ENCODE data around the gene SCAF1.

Gene SCAF1

GRCh38 chr19:49641688-49642491, at the start of gene SCAF1:
TSS of gene SCAF1 (plus strand) at chr19:49642209. CDS start at chr19:49645027, 2,818 bp downstream.
- peak; percentile 100 for DNase-seq

GRCh38 chr19:49592486-49593232, 49.4 kb upstream of the SCAF1 start:
- DNase-seq = peak; percentile 65

- peak; percentile 97 for DNase-seq
Measured at GRCh38 chr19:49593233-49594113, 48.5 kb upstream of the SCAF1 start.

GRCh38 chr19:49594157-49594992, 47.6 kb upstream of the SCAF1 start:
- DNase-seq = no peak

GRCh38 chr19:49594993-49595818, 46.8 kb upstream of the SCAF1 start:
- no peak for DNase-seq

- no peak for DNase-seq
Measured at GRCh38 chr19:49595819-49596404, 46.1 kb upstream of the SCAF1 start.

GRCh38 chr19:49596407-49596806, 45.6 kb upstream of the SCAF1 start:
- no peak for DNase-seq

- DNase-seq = no peak
Measured at GRCh38 chr19:49596954-49597702, 44.9 kb upstream of the SCAF1 start.

- no peak for DNase-seq
Measured at GRCh38 chr19:49597703-49597974, 44.4 kb upstream of the SCAF1 start.

- DNase-seq = no peak
Measured at GRCh38 chr19:49599378-49600295, 42.4 kb upstream of the SCAF1 start.

GRCh38 chr19:49601482-49602038, 40.4 kb upstream of the SCAF1 start:
- DNase-seq = no peak

GRCh38 chr19:49602806-49603205, 39.2 kb upstream of the SCAF1 start:
- no peak for DNase-seq

- no peak for DNase-seq
Measured at GRCh38 chr19:49605605-49606004, 36.4 kb upstream of the SCAF1 start.

- no peak for DNase-seq
Measured at GRCh38 chr19:49609499-49610092, 32.4 kb upstream of the SCAF1 start.

GRCh38 chr19:49613374-49613773, 28.6 kb upstream of the SCAF1 start:
- no peak for DNase-seq

- DNase-seq = no peak
Measured at GRCh38 chr19:49614096-49614833, 27.7 kb upstream of the SCAF1 start.

- no peak for DNase-seq
Measured at GRCh38 chr19:49615861-49616260, 26.1 kb upstream of the SCAF1 start.

- DNase-seq = no peak
Measured at GRCh38 chr19:49616532-49616931, 25.5 kb upstream of the SCAF1 start.

Data from OCI-M1 (cell line).